Erythroblast (primary cell): ENCODE data around the gene QSOX1.

Source experiments
- GATA1 ChIP-seq: IDR thresholded peaks from 2 replicates; pipeline ENCODE4 v1.6.1; 2011; ENCODE audit warnings: low read depth, mild to moderate bottlenecking, control low read depth, low read length, moderate library complexity
- POLR2A ChIP-seq: IDR thresholded peaks from 2 replicates; pipeline ENCODE4 v1.6.1; 2011; ENCODE audit warnings: mild to moderate bottlenecking, low read length

DNA sequence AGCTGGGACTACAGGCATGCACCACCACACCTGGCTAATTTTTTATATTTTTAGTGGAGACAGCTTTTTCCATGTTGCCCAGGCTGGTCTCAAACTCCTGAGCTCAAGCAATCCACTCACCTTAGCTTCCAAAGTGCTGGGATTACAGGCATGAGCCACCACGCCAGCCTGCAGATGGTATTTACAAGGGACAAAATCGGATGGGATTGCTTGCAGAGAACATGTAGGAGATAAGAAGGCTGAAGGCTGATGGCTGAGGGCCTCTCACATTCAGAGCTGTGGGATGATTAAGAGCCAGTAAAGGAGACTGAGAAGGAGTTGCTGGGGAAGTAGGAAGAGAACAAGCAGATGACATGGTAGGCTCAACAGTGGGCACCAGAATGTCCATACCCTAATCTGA, 24.0 kb upstream of the QSOX1 start:
- TF ChIP-seq POLR2A = no peak
- no peak for TF ChIP-seq GATA1
